Measurements from ENCODE around the gene QRICH1. TPM values are rescaled to one million over a fixed set of nuclear protein-coding genes. Genes with fewer than 3 reads are reported as not detected.

The QRICH1 gene
- total and polyA plus RNA-seq, 10 of the 15 experiments (the other 5 are each of a cell fraction or from before 2014, with no cell fraction given): 22.2 to 116 (median 81.4) TPM

DNA sequence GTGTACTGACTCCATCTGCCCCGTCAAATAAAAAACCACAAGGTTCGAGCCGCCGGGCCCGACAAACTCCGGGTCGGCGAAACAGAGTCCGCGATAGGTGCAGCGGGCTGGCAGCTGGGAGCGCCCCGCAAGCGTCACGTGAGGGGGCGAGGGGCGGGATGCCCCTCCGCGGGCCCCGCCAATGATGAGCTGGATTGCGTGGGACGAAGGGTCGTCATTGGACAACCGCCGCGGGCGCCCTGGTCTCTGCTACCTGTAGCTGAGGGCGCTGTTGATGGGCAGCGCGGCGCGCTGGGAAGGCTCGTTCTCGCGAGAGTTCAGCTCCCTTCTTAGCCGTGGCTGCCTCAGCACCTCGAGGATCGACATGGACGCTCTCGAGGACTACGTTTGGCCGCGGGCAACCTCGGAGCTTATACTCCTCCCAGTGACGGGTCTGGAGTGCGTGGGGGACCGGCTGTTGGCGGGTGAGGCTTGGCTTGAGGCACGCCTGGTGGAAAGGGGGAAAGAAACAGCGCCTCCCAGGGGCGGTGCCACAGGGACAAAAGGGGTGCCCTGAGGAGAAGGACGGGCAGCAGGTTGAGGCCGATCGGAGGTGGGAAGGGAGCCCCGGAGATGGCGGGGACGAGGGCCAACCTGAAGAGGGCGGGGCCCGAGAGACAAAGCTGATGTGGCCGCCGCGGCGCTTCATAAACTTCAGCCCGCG is 86.7 kb downstream of the QRICH1 start, which contains the start of gene WDR6 (continued):
- TF ChIP-seq NBN (IDR thresholded peaks at IDR 0.05) (peak; percentile 84), ZNF24 (IDR thresholded peaks at IDR 0.05) (no peak), MTA3 (IDR thresholded peaks at IDR 0.05; ENCODE audit: borderline replicate concordance, low read length) (no peak), ZZZ3 (IDR thresholded peaks at IDR 0.05; ENCODE audit: control insufficient read depth, insufficient read length, low read depth) (no peak), FOS (IDR thresholded peaks at IDR 0.05; ENCODE audit: borderline replicate concordance, extremely low read depth, insufficient read length) (peak; percentile 68), ZNF687 (IDR thresholded peaks at IDR 0.05) (peak; percentile 92), WRNIP1 (IDR thresholded peaks at IDR 0.05; ENCODE audit: borderline replicate concordance, low read depth, low read length) (no peak), ATF3 (IDR thresholded peaks at IDR 0.05; ENCODE audit: borderline replicate concordance, extremely low read depth, low read depth, low read length) (peak; percentile 78; the same call in 1 of the 2 replicates), ELK1 (IDR thresholded peaks at IDR 0.05; ENCODE audit: low read depth, low read length) (0 out of 2 replicates have a peak, but pooled peaks have one; percentile 20), SRF (IDR thresholded peaks at IDR 0.05; ENCODE audit: low read depth in 2 of 2, low read length in 2 of 2) (no peak), ATF7 (IDR thresholded peaks at IDR 0.05; ENCODE audit: low read depth) (peak; percentile 36; the same call in 1 of the 2 replicates), ESRRA (IDR thresholded peaks at IDR 0.05; ENCODE audit: low read length) (no peak), BMI1 (IDR thresholded peaks at IDR 0.05; ENCODE audit: borderline replicate concordance) (no peak), ZNF622 (IDR thresholded peaks at IDR 0.05) (no peak), TCF12 (IDR thresholded peaks at IDR 0.05; ENCODE audit: low read depth, low read length) (peak; percentile 61; the same call in 1 of the 2 replicates), CBFB (IDR thresholded peaks at IDR 0.05; ENCODE audit: low read depth) (peak; percentile 88), RB1 (IDR thresholded peaks at IDR 0.05; ENCODE audit: borderline replicate concordance) (0 out of 2 replicates have a peak, but pooled peaks have one; percentile 42), IKZF2 (IDR thresholded peaks at IDR 0.05) (peak in 1 of 2 experiments; percentile 32; a peak in 2 of 4 replicates), NR2C1 (IDR thresholded peaks at IDR 0.05) (peak; percentile 53; the same call in 1 of the 2 replicates), ZSCAN29 (IDR thresholded peaks at IDR 0.05) (no peak), USF1 (IDR thresholded peaks at IDR 0.05; ENCODE audit: borderline replicate concordance, extremely low read length, insufficient read depth, low read depth, low read length) (peak; percentile 97), ZNF274 (IDR thresholded peaks at IDR 0.05; ENCODE audit: insufficient read depth, insufficient read length) (no peak)
- TF ChIP-seq, protein P1, sequence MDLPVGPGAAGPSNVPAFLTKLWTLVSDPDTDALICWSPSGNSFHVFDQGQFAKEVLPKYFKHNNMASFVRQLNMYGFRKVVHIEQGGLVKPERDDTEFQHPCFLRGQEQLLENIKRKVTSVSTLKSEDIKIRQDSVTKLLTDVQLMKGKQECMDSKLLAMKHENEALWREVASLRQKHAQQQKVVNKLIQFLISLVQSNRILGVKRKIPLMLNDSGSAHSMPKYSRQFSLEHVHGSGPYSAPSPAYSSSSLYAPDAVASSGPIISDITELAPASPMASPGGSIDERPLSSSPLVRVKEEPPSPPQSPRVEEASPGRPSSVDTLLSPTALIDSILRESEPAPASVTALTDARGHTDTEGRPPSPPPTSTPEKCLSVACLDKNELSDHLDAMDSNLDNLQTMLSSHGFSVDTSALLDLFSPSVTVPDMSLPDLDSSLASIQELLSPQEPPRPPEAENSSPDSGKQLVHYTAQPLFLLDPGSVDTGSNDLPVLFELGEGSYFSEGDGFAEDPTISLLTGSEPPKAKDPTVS (IDR thresholded peaks at IDR 0.05; ENCODE audit: low read depth, low read length): no peak
